Epithelial cell of umbilical artery (primary cell): ENCODE results near the gene ICAM4. TPM values are rescaled to one million over a fixed set of nuclear protein-coding genes. Genes with fewer than 3 reads are reported as not detected.

Experiments
- total RNA-seq: library from RNA; depleted of rRNA; stranded (reverse); fragments of >200 nt; gene quantifications from 2 replicates; pipeline ENCODE4 v1.2.3, GENCODE V29; 2014

Gene ICAM4, protein sequence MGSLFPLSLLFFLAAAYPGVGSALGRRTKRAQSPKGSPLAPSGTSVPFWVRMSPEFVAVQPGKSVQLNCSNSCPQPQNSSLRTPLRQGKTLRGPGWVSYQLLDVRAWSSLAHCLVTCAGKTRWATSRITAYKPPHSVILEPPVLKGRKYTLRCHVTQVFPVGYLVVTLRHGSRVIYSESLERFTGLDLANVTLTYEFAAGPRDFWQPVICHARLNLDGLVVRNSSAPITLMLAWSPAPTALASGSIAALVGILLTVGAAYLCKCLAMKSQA
- total RNA-seq, result 0.65 and 1.4 TPM in 2 replicates

DNA sequence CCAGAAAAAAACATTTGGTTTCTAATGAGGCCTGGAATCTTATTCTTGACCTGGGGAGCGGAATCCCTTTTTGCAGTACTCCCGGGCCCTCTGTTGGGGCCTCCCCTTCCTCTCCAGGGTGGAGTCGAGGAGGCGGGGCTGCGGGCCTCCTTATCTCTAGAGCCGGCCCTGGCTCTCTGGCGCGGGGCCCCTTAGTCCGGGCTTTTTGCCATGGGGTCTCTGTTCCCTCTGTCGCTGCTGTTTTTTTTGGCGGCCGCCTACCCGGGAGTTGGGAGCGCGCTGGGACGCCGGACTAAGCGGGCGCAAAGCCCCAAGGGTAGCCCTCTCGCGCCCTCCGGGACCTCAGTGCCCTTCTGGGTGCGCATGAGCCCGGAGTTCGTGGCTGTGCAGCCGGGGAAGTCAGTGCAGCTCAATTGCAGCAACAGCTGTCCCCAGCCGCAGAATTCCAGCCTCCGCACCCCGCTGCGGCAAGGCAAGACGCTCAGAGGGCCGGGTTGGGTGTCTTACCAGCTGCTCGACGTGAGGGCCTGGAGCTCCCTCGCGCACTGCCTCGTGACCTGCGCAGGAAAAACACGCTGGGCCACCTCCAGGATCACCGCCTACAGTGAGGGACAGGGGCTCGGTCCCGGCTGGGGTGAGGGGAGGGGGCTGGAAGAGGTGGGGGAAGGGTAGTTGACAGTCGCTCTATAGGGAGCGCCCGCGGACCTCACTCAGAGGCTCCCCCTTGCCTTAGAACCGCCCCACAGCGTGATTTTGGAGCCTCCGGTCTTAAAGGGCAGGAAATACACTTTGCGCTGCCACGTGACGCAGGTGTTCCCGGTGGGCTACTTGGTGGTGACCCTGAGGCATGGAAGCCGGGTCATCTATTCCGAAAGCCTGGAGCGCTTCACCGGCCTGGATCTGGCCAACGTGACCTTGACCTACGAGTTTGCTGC, at the start of gene ICAM4:
ICAM4 (plus strand) TSS at position 153 of the 935 bp plus-strand sequence; CDS start at position 211, 58 bp downstream.

DNA sequence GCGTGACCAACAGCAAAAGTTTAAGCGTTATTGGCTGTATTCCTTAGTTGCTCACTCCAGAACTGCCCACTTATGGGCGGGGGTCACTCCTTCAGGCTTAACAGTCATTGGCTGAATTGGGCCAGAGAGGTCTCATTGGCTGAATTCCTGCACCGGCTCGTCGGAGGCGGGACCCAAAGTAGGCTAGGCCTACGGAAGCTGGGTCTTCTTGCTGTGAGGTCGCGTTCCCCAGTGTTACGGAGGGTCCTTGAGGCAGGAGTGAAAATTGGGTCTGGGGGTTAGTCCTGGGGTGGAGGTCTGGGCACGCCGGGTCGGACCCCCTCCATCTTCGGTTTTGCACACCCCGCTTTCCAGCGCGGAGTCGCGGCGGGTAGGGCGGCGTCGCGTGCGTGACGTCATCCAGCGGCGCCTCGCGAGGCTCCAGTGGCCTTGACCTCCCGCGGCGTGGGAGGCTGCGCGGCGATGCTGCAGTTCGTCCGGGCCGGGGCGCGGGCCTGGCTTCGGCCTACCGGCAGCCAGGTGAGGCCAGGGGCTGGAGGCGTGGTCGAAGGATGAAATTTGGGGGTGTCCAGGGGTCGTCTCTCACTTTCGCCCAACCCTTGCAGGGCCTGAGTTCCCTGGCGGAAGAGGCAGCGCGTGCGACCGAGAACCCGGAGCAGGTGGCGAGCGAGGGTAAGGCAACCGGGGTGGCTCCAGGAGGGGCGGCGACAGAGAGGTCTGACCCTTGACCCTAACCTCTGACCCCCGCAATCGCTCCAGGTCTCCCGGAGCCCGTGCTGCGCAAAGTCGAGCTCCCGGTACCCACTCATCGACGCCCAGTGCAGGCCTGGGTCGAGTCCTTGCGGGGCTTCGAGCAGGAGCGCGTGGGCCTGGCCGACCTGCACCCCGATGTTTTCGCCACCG, 34.7 kb upstream of the ICAM4 start, which contains the start of gene MRPL4:
MRPL4 (plus strand) TSS at position 423 of the 903 bp plus-strand sequence; CDS start at position 463, 40 bp downstream.

DNA sequence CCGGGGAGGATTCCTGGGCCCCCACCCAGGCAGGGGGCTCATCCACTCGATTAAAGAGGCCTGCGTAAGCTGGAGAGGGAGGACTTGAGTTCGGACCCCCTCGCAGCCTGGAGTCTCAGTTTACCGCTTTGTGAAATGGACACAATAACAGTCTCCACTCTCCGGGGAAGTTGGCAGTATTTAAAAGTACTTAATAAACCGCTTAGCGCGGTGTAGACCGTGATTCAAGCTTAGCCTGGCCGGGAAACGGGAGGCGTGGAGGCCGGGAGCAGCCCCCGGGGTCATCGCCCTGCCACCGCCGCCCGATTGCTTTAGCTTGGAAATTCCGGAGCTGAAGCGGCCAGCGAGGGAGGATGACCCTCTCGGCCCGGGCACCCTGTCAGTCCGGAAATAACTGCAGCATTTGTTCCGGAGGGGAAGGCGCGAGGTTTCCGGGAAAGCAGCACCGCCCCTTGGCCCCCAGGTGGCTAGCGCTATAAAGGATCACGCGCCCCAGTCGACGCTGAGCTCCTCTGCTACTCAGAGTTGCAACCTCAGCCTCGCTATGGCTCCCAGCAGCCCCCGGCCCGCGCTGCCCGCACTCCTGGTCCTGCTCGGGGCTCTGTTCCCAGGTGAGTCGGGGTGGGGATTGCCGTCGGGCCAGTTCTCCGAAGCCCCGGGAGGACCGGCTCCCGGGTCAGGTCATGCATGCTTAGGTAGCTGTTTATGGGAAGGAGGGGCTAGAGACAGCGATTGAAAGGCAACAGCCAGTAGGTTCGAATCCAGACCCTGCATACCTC, 15.9 kb upstream of the ICAM4 start, which contains the start of gene ICAM1:
ICAM1 (plus strand) TSS at position 505 of the 779 bp plus-strand sequence; CDS start at position 545, 40 bp downstream.

DNA sequence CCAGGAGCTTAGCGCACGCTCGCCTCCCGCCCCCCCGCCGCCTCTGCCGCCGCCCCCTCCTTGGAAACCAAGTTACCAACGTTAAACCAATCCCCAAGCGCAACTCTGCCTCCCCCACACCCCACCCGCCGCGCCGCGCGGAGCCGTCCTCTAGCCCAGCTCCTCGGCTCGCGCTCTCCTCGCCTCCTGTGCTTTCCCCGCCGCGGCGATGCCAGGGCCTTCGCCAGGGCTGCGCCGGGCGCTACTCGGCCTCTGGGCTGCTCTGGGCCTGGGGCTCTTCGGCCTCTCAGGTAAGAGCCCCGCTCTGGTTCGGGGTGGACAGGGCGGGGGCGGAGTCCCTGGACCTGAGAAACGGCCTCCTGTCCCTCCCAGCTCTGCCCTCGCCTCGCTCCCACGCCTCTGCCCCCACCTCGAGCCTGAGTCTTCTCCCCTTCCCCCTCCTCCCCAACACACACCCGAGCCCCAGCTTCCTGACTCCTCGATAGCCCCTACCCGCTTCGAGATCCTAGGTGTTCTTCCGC, 3.1 kb downstream of the ICAM4 start, which contains the start of gene ICAM5:
ICAM5 (plus strand) TSS at position 117 of the 521 bp plus-strand sequence; CDS start at position 209, 92 bp downstream.

DNA sequence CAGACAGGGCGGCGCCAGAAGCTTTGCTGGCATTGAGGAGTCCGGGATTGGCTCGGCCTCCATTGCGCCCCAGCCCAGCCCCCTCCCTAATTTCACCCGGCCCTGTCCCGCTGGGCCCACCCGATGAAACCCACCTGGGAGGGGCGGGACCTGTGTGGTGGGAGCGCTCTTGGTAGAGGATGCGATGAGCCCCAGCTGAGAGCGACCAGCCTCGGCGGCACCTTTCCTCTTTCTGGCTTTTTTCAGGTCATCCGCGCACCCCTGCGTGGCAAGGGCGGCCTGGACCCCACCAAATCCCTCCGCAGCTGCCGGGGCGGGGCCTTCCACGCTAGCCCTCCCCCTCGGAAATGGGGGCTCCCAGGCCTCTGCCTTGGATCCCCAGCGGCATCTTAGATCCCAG, 22.7 kb downstream of the ICAM4 start, which contains the start of gene ZGLP1:
ZGLP1 (minus strand) TSS at position 393 of the 400 bp plus-strand sequence.

DNA sequence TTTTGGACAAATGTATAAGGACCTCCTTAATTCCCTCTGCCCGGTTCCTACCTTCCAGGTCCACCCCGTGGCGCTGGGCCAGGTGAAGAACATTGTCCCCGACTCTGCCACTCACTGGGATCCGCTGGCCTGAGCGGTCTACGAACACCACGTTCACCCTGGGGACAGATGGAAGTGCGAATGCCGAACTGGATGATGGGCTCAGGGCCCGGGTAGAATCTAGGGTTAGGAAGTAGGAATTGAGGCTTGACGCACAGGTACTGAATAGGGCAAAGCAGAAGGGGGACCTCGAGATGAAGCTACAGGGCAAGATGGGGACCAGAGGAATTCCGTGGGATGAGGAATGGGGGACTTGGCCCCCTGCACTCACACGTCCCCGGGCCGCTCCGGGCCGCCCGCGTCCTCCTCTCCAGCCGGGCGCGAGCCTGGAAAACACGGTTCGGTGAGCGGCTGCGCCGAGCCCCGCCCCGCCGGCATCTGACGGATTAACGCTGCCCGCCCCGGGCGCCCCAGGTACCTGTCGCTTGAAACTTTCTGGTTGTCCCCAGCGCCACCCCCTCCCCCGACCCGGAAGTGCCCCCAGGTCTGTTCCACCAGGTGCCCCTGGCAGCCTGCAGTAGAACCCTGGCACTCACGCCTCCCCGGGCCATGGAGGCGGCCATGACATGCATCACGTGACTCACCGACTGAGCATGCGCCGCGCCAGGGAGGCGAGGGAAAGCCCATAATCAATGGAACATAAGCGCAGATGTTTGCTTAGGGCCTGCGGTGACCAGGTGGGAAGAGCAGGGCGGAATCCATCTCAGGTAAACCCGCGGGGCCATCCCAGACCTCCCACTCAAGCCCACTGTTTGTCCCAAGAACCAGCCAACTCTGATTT, 28.8 kb downstream of the ICAM4 start, which contains the start of gene FDX2:
FDX2 (minus strand) TSS at position 681 of the 880 bp plus-strand sequence; CDS start at position 662, 19 bp downstream.

DNA sequence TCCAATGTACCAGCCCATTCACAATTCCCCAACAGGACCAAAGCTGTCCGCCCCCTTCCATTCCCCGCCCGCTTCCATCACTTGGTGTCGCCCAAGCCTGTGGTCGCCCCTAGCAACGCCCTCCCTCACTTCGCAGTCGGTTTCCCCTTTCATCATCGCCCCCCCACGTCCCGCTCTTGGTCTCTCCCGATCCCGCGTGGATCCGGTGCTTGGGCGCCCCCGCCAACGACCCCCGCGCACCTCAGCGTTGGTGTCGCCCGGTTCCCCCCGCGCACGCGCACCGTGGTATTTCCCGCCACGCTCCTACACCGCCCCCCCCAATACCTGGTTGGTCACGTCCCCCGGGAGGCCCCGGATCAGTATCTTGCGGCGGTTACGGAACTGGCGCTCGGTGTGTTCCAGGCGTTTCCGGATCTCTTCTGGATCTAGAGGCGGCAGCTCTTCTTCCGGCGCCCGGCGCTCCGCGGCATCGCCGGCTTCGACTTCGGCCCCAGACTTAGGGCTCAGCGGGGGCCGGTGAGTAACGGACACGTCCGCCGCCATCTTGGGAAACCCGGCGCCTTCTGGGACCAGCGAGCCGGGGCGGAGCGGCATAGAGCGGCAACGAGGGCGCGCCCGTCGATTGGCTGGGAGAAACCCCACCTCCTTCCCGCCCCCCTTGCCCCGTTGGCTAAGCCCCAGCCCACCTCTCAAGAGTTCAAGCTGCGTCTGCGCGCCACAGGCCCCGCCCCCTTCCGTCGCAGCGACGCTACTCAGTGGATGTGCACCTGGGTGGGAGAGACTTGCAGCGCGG, 46.4 kb downstream of the ICAM4 start, which contains the start of gene RAVER1:
RAVER1 (minus strand) TSS at position 565 of the 793 bp plus-strand sequence; CDS start at position 543, 22 bp downstream.

Other genes with a start within 250 kb of the ICAM4 start
- 15.9 and 45.0 TPM in 2 replicates for gene SHFL, start 200.6 kb upstream of the ICAM4 start, total RNA-seq
- under 0.01 TPM in 1 of 2 replicates, not detected in the other for gene ANGPTL6, start 184.3 kb upstream of the ICAM4 start, total RNA-seq
- 35.7 and 43.9 TPM in 2 replicates for gene PPAN, start 180.6 kb upstream of the ICAM4 start, total RNA-seq
- 2.0 and 2.9 TPM in 2 replicates for gene P2RY11, start 175.3 kb upstream of the ICAM4 start, total RNA-seq
- 354 and 514 TPM in 2 replicates for gene EIF3G, start 167.1 kb upstream of the ICAM4 start, total RNA-seq
- gene DNMT1, start 92.0 kb upstream of the ICAM4 start, total RNA-seq, result 33.7 and 39.3 TPM in 2 replicates
- 0.61 and 0.65 TPM in 2 replicates for gene S1PR2, start 55.6 kb upstream of the ICAM4 start, total RNA-seq
- 22.0 and 29.9 TPM in 2 replicates for gene MRPL4, start 34.7 kb upstream of the ICAM4 start, total RNA-seq
- gene ICAM1, start 15.8 kb upstream of the ICAM4 start, total RNA-seq, result 7.1 and 22.9 TPM in 2 replicates
- under 0.01 and 0.76 TPM in 2 replicates for gene ICAM5, start 3.0 kb downstream of the ICAM4 start, total RNA-seq
- gene ZGLP1, start 22.9 kb downstream of the ICAM4 start, total RNA-seq, result under 0.01 and 0.15 TPM in 2 replicates
- 11.0 and 15.7 TPM in 2 replicates for gene FDX2, start 29.1 kb downstream of the ICAM4 start, total RNA-seq
- 7.1 and 7.4 TPM in 2 replicates for gene RAVER1, start 46.6 kb downstream of the ICAM4 start, total RNA-seq
- 11.7 and 16.6 TPM in 2 replicates for gene ICAM3, start 52.7 kb downstream of the ICAM4 start, total RNA-seq
- 59.1 and 82.8 TPM in 2 replicates for gene TYK2, start 93.6 kb downstream of the ICAM4 start, total RNA-seq
- 309 and 362 TPM in 2 replicates for gene CDC37, start 116.6 kb downstream of the ICAM4 start, total RNA-seq
- 1.6 and 1.7 TPM in 2 replicates for gene PDE4A, start 133.6 kb downstream of the ICAM4 start, total RNA-seq
- 76.0 and 78.3 TPM in 2 replicates for gene KEAP1, start 216.4 kb downstream of the ICAM4 start, total RNA-seq
- gene S1PR5, start 230.5 kb downstream of the ICAM4 start, total RNA-seq, result under 0.01 TPM in 1 of 2 replicates, not detected in the other